Right lung (tissue), 5 donors: ENCODE data around the gene EXOSC10. TPM values are rescaled to one million over a fixed set of nuclear protein-coding genes. Genes with fewer than 3 reads are reported as not detected.
"Not testable (repeated sequence)": the region's sequence is repeated elsewhere in the genome, so short reads cannot be mapped to it uniquely, and the experiment has no call there.

Source experiments
- DNase-seq, 2 donors: peaks; one replicate each; pipeline ENCODE4 v3.0.0-alpha.2; 2013
- polyA plus RNA-seq, 5 donors: library from polyadenylated mRNA; unstranded; fragments of 120-200 nt; gene quantifications; one replicate each; pipeline versions ENCODE4 v1.2.1 to v1.2.3, GENCODE V29; 2013; ENCODE audit warnings: inconsistent platforms in 1 of 5, low replicate concordance in 1 of 5; ENCODE audit not compliant: insufficient read length in 5 of 5, insufficient read depth in 1 of 5

EXOSC10 gene
- polyA plus RNA-seq, 5 donors: 98.9 to 121 (median 109) TPM

DNA sequence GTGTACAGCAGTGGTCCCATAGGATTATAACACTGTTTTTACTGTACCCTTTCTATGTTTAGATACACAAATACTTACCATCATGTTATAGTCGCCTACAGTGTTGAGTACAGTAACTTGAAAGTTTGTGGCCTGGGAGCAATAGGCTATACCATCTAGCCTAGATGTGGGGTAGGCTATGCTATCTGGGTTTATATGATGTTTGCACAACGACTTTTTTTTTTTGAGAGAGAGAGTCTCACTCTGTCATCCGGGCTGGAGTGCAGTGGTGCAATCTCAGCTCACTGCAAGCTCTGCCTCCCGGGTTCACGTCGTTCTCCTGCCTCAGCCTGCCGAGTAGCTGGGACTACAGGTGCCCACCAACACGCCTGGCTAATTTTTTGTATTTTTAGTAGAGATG lies 80.3 kb downstream of the EXOSC10 start:
- DNase-seq: not testable (repeated sequence)

Other genes with a start within 250 kb of the EXOSC10 start
- 100 to 1,000 TPM; 254 to 350 (median 299) TPM for gene TARDBP, start 87.2 kb downstream of the EXOSC10 start, polyA plus RNA-seq
- gene MASP2, start 52.6 kb downstream of the EXOSC10 start, polyA plus RNA-seq: 10 to 100 TPM in 3 of 5 donors, 1 to 10 TPM in 2; 7.6 to 12.8 (median 10.5) TPM
- gene SRM, start 39.9 kb downstream of the EXOSC10 start, polyA plus RNA-seq: 10 to 100 TPM; 32.4 to 92.2 (median 35.5) TPM
- gene ANGPTL7, start 89.5 kb upstream of the EXOSC10 start, polyA plus RNA-seq: under 1 TPM in 3 of 5 donors, not detected in 2; 0.10 to 0.39 (median 0.14) TPM
- 10 to 100 TPM; 33.4 to 41.7 (median 35.4) TPM for gene MTOR, start 162.7 kb upstream of the EXOSC10 start, polyA plus RNA-seq
- 10 to 100 TPM; 14.7 to 19.2 (median 15.9) TPM for gene UBIAD1, start 173.3 kb upstream of the EXOSC10 start, polyA plus RNA-seq